Motor neuron (in vitro differentiated cells): ENCODE data around the gene TRIM41. TPM values are rescaled to one million over a fixed set of nuclear protein-coding genes. Genes with fewer than 3 reads are reported as not detected.
A peak's percentile ranks its signal among the peaks of the same experiment; 100 is the strongest.

Experiments used
- ATAC-seq, 8 experiments: fragments of 200-7000 bp; cut with Tn5 transposase; replicated peaks in 6 of 8; 2 replicates each; pipeline ENCODE4 v1.8.0; 2021; ENCODE audit warnings: mild to moderate bottlenecking in 8 of 8, moderate library complexity in 8 of 8
- H3K27ac ChIP-seq, 2 donors: fragments of 250-450 bp; sonication (Bioruptor Pico); 2 replicates each; pipeline ENCODE4 v1.9.0; 2021; ENCODE audit warnings: antibody characterized with exemption in 2 of 2, mild to moderate bottlenecking in 2 of 2, moderate library complexity in 1 of 2
- H3K4me1 ChIP-seq, 2 donors: fragments of 250-450 bp; sonication (Bioruptor Pico); replicated peaks in 1 of 2; 2 replicates each; pipeline ENCODE4 v1.6.1; 2021; ENCODE audit warnings: antibody characterized with exemption in 2 of 2, mild to moderate bottlenecking in 2 of 2, moderate library complexity in 1 of 2
- H3K4me3 ChIP-seq, 5 donors: fragments of 250-450 bp; sonication (Bioruptor Pico); 2 replicates each; pipeline ENCODE4 v1.9.0; 2021; ENCODE audit warnings: antibody characterized with exemption in 5 of 5, mild to moderate bottlenecking in 5 of 5, moderate library complexity in 4 of 5
- WGBS, 10 experiments: fragments of 450-650 bp; shearing (Covaris generic); methylation state at CpG; one replicate each; pipeline ENCODE4 v1.0.0; 2022; 5-methylcytosine and 5-hydroxymethylcytosine counted together
- in situ Hi-C, 9 experiments: fragments of 400-800 bp; cut with MboI; loops; one replicate each; pipeline ENCODE4 v1.15.0; 2021; ENCODE audit warnings: low sequenced_read_pairs in 9 of 9, low pct_unique_long_range_greater_than_20kb in 2 of 9; ENCODE audit not compliant: unreplicated experiment in 9 of 9
- total RNA-seq, 8 experiments: library from RNA; unstranded; fragments of 300-600 nt; gene quantifications; 2 replicates each; pipeline versions ENCODE4 v1.2.3 to v1.2.4, GENCODE V29; 2022

Gene TRIM41
- total RNA-seq, 8 experiments from 2014 or later = 14.3 to 31.4 (median 24.2) TPM

DNA sequence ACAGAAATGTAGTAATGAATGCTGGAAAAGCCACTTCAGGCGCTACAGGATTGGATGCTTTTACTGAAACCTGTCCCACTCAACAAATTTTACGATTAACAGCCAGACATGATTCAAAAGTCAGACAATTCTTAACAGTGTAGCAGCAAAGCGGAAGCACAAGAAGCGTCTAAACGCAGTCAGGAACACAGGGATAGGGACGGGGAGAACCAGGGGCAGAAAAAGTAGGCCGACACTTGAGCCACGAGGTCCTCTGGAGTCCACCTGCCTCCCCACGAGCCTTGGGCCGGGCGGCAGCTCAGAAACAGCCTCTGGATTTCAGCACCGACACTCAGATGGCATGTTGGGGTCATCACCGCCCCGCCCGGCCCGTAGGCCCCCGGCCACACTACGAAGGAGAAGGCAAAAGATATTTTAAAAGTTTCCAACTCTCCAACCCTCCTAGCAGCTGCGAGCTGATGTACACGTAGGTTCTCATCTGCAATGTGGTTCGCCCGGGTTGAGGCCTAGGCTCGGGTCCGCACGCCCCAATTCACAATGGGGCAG, 20.0 kb downstream of the TRIM41 start:
- peak overlapping the region; percentile 69 to 84 (median 71) for H3K4me3 ChIP-seq
- no peak for ATAC-seq
- peak overlapping the region; percentile 98 for H3K27ac ChIP-seq
- peaks cover 25 to 30% of the 10 kb centered on the region in 2 donors for H3K4me1 ChIP-seq
- in situ Hi-C loops = no loop called here
- WGBS, 10 experiments = 0 to 6% (median 0%) methylated on average over 1 to 6 of the region's 25 CpGs; no CpG with 5 or more reads in 3 of the 10 experiments

DNA sequence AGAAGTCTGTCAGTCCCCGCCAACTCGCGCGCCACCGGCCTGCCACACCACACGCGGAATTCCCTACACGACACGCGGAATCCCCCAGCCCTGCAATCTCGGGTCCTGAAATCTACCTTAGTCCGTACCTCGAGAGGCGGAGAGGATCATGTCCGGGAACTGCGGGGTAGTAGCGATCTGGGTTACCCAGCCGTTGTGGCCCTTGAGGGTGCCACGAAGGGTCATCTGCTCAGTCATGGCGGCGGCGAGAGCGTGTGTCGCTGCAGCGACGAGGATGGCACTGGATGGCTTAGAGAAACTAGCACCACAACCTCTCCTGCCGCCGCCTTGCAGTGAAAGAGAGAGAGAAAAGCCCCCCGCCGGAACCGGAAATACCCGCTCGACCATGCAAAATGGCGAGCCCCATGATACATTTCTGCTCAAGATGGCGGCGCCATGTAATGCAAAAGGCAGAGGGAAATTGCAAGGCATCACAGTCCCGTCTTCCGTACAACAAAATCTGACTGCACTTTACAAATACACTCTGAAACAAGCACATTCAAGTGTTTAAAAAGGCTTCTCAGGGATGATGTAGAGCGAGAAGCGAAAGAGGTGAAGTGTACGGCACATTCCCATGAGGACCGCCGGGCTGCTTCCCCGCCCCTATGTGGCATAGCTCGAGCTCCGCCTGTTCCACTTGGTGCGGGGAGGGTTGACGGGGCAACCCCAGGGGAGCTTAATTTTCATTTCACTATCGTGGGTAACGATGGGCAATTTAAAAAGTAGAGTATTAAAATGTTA, 20.7 kb downstream of the TRIM41 start, which contains the start of gene RACK1:
Gene RACK1 (minus strand): TSS at position 343 of the 780 bp plus-strand sequence. CDS start 106 bp downstream, at position 237.
- in situ Hi-C loops = no loop called here
- H3K27ac ChIP-seq = peak within 1 kb of the TSS; percentile 98
- peaks cover 29 to 32% of the 10 kb centered on the region in 2 donors for H3K4me1 ChIP-seq
- 0 to 2% (median 0%) methylated on average over 1 to 30 of the region's 50 CpGs; no CpG with 5 or more reads in 3 of the 10 experiments for WGBS, 10 experiments
- ATAC-seq = peak; percentile 50 to 71 (median 62)
- peak within 1 kb of the TSS; percentile 69 to 84 (median 71) for H3K4me3 ChIP-seq

DNA sequence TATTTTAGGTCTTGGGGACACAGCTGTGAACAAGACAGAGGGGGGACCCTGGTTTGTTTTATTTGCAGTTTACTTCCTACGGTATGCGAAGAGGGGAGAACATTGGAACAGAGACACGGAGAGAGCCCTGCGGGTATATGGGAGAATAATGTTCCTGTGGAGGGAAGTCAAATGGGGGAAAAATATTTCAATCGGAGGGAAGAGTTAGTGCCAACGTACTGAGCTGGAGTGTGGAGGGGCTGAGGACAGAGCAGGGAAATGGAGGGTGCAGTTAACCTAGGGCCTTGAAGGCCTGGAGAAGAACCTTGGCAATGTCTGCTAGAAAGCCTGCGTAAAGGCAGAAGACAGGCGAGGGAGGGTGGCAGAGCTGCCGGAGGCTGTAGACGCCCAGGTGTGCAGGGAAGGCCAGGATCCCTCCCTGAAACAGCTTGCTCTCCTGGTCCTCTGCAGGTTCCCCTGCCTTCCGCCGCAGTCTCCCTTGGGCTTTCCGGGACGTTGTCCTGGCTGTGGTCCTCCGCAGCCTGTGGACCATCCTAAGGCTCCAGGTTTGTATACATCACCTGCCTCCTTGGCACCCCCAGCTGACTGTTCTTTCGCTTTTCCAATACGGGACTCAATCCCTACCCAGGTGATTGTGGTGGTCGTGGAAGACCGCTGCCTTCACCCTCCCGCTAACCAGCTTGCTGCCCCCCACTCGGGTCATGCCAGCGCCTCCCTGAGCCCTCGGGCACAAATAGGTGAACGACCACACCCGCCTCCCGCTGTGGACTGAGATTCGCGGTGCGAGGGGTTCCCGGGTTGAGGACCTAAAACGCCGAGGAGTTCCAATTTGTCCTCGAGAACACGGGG, 22.6 kb downstream of the TRIM41 start:
- H3K4me1 ChIP-seq = peaks cover 45 to 50% of the 10 kb centered on the region in 2 donors
- peak overlapping the region; percentile 49 to 84 (median 67) for H3K4me3 ChIP-seq
- ATAC-seq = peak in 5 of 8 experiments; percentile 0 to 16 (median 5)
- H3K27ac ChIP-seq = peak overlapping the region; percentile 87 to 95
- in situ Hi-C loops = no loop called here
- WGBS, 10 experiments = 0 to 100% (median 50%) methylated on average over 2 to 12 of the region's 34 CpGs; no CpG with 5 or more reads in 2 of the 10 experiments

DNA sequence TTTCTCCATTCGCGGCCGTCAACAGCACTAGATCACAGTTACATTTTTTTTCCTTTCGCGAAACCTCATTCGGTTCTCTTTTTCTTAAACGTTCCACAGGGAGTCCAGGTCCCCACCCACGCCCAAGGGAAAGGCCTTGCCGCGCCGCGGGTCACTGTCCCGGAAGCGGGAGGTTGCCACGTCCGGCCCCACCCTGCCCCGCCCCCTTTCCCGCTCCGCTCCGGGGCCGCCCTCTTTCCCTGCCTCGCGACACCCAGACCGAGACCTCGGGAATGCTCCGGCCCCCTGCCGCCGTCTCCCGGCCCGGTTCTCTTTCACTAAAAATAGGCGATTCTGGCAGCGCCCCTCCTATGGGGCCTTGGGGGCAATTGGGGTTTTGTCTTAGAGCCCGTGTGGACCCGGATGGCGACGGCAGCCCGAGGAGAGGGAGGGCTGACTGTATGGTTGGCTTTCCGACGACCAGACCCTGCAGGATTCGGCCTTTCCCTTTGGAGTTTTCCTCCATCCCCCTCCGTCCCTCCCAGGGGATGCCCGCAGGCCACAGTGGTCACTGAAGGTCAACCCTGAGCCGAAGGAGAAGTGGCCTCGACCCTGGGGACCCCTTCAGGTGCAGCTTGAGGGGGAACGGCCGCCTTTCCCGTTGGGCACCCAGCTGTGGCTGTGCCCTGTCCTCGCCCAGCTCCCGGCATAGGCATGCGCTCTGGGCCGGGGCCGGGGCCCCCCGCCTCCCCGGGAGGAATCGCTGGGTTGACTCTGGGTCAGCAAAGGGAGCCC, 23.4 kb downstream of the TRIM41 start:
- peak overlapping the region; percentile 49 to 84 (median 67) for H3K4me3 ChIP-seq
- ATAC-seq = peak; percentile 46 to 80 (median 76)
- peak overlapping the region; percentile 87 to 95 for H3K27ac ChIP-seq
- peaks cover 52 to 58% of the 10 kb centered on the region in 2 donors for H3K4me1 ChIP-seq
- WGBS, 10 experiments = 0% methylated on average over 1 to 13 of the region's 55 CpGs; no CpG with 5 or more reads in 6 of the 10 experiments
- in situ Hi-C loops = no loop called here

DNA sequence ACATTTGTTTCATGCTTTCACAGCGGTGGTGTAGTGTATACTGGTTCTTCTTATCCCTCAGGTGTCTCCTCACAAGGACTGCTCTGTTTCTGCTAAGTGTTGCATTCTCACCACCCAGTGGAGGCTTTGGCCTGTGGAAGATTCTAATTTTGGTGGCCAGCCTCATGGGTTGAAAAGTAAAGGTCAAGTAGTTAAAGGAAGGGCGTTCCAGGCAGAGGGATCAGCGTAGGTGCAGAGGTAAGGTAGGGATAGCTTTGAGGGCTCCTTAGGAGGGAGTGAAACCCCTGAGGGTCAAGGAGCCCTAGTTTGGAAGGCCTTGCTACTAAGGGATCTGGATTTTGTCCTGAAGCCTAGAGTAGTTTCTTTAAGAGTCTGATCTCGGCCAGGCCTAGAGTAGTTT, 25.2 kb downstream of the TRIM41 start:
- Histone ChIP-seq H3K27ac (no peak overlapping the region), H3K4me3 (peak overlapping the region; percentile 49 to 84 (median 67)), H3K4me1 (peaks cover 51 to 57% of the 10 kb centered on the region in 2 donors)
- ATAC-seq = no peak
- in situ Hi-C loops = no loop called here
- 40 to 100% (median 58%) methylated on average over 1 to 4 of the region's 4 CpGs; no CpG with 5 or more reads in 3 of the 10 experiments for WGBS, 10 experiments

DNA sequence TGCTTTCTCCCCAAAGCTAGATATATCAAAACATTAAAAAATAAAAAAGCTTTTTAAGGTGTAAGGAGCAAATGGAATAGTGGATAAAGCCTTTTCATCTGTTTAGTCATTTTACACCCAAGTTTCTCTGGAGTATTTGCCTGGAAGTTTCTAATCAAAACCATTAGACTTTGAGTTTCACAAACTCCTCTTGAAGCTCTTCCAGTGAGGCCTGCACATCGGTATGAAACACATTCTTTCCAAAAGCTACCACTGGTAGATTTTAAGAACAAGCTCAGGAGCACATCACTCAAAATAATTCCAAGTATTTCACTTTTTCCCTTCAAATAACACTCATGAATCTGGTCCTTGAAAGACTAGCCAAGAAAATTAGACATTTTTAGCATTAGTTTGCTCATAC, 32.2 kb downstream of the TRIM41 start:
- H3K27ac ChIP-seq = no peak overlapping the region
- H3K4me1 ChIP-seq = peaks cover 34 to 48% of the 10 kb centered on the region in 2 donors
- in situ Hi-C loops = no loop called here
- ATAC-seq = no peak
- 0 to 82% (median 0%) methylated on average over 1 of the region's 1 CpG; no CpG with 5 or more reads in 6 of the 10 experiments for WGBS, 10 experiments
- H3K4me3 ChIP-seq = no peak overlapping the region

DNA sequence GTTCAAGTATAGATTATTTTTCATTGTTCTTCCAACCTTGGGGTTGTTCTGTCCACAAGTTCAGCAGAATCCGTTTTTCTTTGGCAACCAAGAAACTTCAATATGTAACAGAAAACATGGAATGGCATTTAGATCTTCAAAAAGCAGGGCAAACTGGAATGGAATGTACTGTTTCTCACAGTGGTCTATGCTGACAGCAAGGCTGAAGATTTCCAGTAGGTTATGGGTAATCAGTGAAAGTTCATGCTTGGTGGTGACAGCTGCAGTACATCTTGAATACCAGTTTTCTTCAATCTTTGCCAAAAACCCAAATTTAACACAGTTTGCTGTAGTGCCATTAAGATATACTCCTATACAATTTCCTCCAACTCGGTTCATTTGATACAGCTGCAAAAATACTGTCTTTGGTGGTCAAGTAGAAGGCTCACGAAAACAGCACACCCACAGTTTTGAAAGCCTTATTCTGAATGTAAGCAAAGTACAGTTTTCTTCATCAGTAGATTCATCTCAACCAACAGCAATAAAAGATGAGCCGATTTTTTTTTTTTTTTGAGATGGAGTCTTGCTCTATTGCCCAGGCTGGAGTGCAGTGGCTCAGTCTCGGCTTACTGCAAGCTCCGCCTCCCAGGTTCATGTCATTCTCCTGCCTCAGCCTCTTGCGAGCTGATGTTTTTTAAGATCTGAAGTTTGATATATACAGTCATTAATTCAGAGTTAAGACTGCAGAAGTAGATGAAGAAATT, 32.9 kb downstream of the TRIM41 start:
- Histone ChIP-seq H3K27ac (no peak overlapping the region), H3K4me1 (peaks cover 28 to 42% of the 10 kb centered on the region in 2 donors), H3K4me3 (no peak overlapping the region)
- in situ Hi-C loops = no loop called here
- 41 to 100% (median 85%) methylated on average over 1 to 7 of the region's 7 CpGs for WGBS, 10 experiments
- ATAC-seq = no peak

DNA sequence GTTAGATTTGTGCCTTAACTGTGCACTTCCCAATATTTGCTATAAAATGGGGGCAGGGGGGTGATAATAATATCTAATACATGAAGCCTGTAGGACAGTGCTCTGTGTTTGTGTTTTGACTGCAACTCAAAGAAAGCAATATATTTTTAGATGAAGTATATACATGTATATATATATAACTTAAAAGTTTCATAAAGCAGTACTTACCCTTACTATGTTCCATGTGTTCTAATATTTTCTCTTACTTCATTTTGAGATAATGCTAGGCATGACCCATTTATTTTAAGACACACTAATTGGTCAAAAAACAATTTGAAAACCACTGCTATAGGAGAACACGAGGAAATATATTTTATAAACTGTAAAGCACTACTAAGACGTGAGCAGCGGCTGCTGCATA, 35.5 kb downstream of the TRIM41 start:
- peaks cover 17 to 31% of the 10 kb centered on the region in 2 donors for H3K4me1 ChIP-seq
- H3K27ac ChIP-seq = no peak overlapping the region
- in situ Hi-C loops = no loop called here
- WGBS, 10 experiments = 30 to 90% (median 75%) methylated on average over 1 to 3 of the region's 3 CpGs; no CpG with 5 or more reads in 2 of the 10 experiments
- ATAC-seq = no peak
- peak overlapping the region; percentile 80 to 99 (median 94) for H3K4me3 ChIP-seq

DNA sequence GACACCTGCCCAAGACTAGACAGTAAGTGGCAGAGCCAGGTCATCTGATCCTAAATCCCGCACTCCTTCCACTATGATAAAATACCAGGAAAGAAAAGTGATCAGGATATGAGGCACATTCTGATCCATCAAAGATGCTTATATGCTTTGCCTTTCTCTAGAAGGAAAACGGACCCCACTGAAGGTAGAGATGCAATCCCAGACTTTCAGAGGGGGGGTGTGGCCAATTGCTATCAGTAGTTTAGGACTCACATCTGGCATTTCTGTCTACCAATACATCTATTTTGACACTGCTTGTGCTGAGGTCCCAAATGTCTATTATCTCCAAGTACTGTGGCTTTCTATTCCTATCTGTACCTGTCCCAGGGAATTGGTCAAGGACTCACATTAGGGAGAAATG, 36.2 kb downstream of the TRIM41 start:
- WGBS, 10 experiments = 0 to 100% (median 50%) methylated on average over 1 to 2 of the region's 2 CpGs; no CpG with 5 or more reads in 1 of the 10 experiments
- in situ Hi-C loops = no loop called here
- Histone ChIP-seq H3K4me1 (peaks cover 17 to 31% of the 10 kb centered on the region in 2 donors), H3K27ac (no peak overlapping the region), H3K4me3 (peak overlapping the region; percentile 80 to 99 (median 94))
- ATAC-seq = no peak

DNA sequence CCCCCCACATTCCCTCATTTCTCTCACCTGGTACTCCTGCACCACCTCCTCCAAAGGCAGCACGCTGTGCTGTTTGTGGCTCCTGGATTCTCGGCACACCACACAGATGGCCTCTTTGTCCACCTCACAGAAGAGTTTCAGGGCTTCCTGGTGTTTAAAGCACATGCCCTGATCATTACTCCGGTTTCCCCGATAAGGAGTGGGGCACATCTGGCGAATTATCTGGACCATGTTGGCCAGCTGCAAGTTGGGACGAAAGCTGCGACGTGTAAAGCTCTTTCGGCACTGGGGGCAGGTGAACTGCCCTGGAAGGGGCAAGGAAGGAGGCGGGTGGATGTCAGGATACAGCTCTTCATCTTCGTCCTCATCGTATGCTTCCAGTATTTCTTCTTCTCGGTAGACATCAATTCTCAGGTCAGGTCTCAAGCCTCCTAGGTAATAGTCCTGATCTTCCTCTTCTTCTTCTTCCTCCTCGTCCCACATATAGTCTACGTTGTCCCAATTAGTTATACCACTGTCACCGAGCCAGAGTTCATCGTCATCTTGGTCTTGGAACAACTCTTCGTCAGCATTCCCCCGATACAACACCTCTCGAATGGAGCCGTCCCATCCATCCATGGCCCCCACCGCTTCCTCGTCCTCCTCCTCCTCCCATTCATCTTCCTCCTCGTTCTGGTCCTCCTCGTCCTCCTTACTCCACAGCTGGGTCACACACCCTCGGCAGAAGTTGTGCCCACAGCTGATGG, 37.1 kb downstream of the TRIM41 start:
- no peak for ATAC-seq
- Histone ChIP-seq H3K4me3 (peak overlapping the region; percentile 80 to 99 (median 94)), H3K4me1 (peaks cover 20 to 28% of the 10 kb centered on the region in 2 donors), H3K27ac (peak overlapping the region; percentile 96)
- in situ Hi-C loops = no loop called here
- 0 to 6% (median 0%) methylated on average over 1 to 14 of the region's 26 CpGs; no CpG with 5 or more reads in 2 of the 10 experiments for WGBS, 10 experiments

DNA sequence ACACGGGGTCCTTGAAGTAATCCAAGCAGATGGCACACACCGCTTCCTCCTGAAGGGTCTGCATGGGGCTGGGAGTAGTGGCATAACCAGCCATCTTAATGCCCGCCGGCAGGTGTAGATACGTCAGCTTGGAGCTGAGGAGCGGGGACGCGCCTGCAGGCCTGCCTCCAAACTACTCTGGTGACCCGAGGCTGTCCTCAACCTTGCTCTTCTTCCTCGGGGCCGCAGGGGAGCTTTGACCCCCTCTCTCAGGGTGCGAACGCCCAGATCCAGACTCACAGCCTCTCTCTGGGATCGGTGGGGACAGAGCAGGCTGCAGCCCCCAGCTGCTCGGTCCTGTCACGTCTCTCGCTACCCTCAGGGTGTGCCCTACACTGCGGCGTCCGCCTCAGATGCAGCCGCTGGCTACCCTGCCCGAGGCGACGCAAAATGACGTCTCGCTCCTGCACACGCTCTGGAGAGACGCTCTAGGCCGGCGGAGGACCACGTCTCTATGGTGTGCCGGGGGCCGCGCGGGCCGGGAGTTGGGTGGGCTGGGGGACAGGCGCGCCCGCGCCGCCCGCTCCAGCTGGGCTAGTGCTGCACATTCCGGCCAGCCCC, 37.7 kb downstream of the TRIM41 start, which contains the start of gene TRIM52:
Gene TRIM52 (minus strand): TSS at position 424 of the 600 bp plus-strand sequence. CDS start 330 bp downstream, at position 94.
- in situ Hi-C loops = no loop called here
- H3K4me1 ChIP-seq = peaks cover 24 to 32% of the 10 kb centered on the region in 2 donors
- peak within 1 kb of the TSS; percentile 80 to 99 (median 94) for H3K4me3 ChIP-seq
- WGBS, 10 experiments = 0 to 4% methylated on average over 4 to 5 of the region's 43 CpGs; no CpG with 5 or more reads in 8 of the 10 experiments
- peak; percentile 72 to 89 (median 84) for ATAC-seq
- peak within 1 kb of the TSS; percentile 96 for H3K27ac ChIP-seq
